Ascending aorta (tissue), 2 donors: ENCODE results near the gene ADAM22. TPM values are rescaled to one million over a fixed set of nuclear protein-coding genes. Genes with fewer than 3 reads are reported as not detected.

ENCODE experiments used
- DNase-seq, 2 donors: peaks; one replicate each; pipeline ENCODE4 v3.0.0-alpha.2; 2019; ENCODE audit warnings: low spot score in 2 of 2
- H3K27ac ChIP-seq, 2 donors: fragments of 200-600 bp; sonication (generic); one replicate each; pipeline ENCODE4 v1.5.1; 2016 to 2017; ENCODE audit warnings: mild to moderate bottlenecking in 1 of 2
- H3K27me3 ChIP-seq: fragments of 200-600 bp; sonication (generic); one replicate; pipeline ENCODE4 v1.5.1; 2017
- H3K36me3 ChIP-seq, 2 donors: fragments of 200-600 bp; sonication (generic); one replicate each; pipeline ENCODE4 v1.5.1; 2016
- H3K4me1 ChIP-seq, 2 donors: fragments of 200-600 bp; sonication (generic); one replicate each; pipeline ENCODE4 v1.5.1; 2016 to 2017; ENCODE audit warnings: mild to moderate bottlenecking in 1 of 2
- H3K4me3 ChIP-seq, 2 donors: fragments of 200-600 bp; sonication (generic); one replicate each; pipeline ENCODE4 v1.5.1; 2016 to 2017; ENCODE audit warnings: mild to moderate bottlenecking in 1 of 2
- H3K9me3 ChIP-seq, 2 donors: fragments of 200-600 bp; sonication (generic); one replicate each; pipeline ENCODE4 v1.5.1; 2016
- CTCF ChIP-seq, 3 experiments: fragments of 200-600 bp in 2 of 3; fragments of 450-650 bp in 1 of 3; sonication (generic) in 2 of 3; IDR thresholded peaks; one replicate each; pipeline ENCODE4 v1.5.1; 2016 to 2019; ENCODE audit warnings: antibody characterized with exemption in 3 of 3, mild to moderate bottlenecking in 1 of 3, moderate library complexity in 1 of 3
- intact Hi-C: fragments of 100-400 bp; cut with DNase I; formaldehyde crosslinking; loops from one replicate; pipeline ENCODE4 v1.15.1; 2023
- total RNA-seq: library from RNA; depleted of rRNA; stranded (reverse); fragments of >200 nt; gene quantifications from one replicate; pipeline ENCODE4 v1.1.0, GENCODE V29; 2016

The ADAM22 gene
- total RNA-seq, 1 donor from 2014 or later, result 0.85 TPM

GRCh38 chr7:88014581-88014980 is 80.5 kb downstream of the ADAM22 start:
- Histone ChIP-seq H3K27me3 (no peaks in the 10 kb centered on the region), H3K4me1 (no peaks in the 10 kb centered on the region), H3K9me3 (no peaks in the 10 kb centered on the region), H3K27ac (no peak overlapping the region), H3K4me3 (no peak overlapping the region), H3K36me3 (no peaks in the 10 kb centered on the region)
- DNase-seq, result no peak
- no peak for TF ChIP-seq CTCF (IDR thresholded peaks at IDR 0.05)
- intact Hi-C loops, result no loop called here

- H3K4me3 ChIP-seq, result no peak overlapping the region
- TF ChIP-seq CTCF (IDR thresholded peaks at IDR 0.05), result no peak
- H3K27me3 ChIP-seq, result no peaks in the 10 kb centered on the region
- no peak overlapping the region for H3K27ac ChIP-seq
- intact Hi-C loops, result no loop called here
- H3K9me3 ChIP-seq, result no peaks in the 10 kb centered on the region
- no peak for DNase-seq
- H3K4me1 ChIP-seq, result no peaks in the 10 kb centered on the region
- H3K36me3 ChIP-seq, result no peaks in the 10 kb centered on the region
Measured at GRCh38 chr7:88015309-88015708, 81.3 kb downstream of the ADAM22 start.

GRCh38 chr7:88018501-88018900 is 84.5 kb downstream of the ADAM22 start:
- intact Hi-C loops, result no loop called here
- no peaks in the 10 kb centered on the region for H3K4me1 ChIP-seq
- H3K27me3 ChIP-seq, result no peaks in the 10 kb centered on the region
- H3K9me3 ChIP-seq, result no peaks in the 10 kb centered on the region
- no peak overlapping the region for H3K27ac ChIP-seq
- no peak for TF ChIP-seq CTCF (IDR thresholded peaks at IDR 0.05)
- H3K36me3 ChIP-seq, result no peaks in the 10 kb centered on the region
- no peak for DNase-seq
- H3K4me3 ChIP-seq, result no peak overlapping the region

GRCh38 chr7:88020953-88021665 is 87.1 kb downstream of the ADAM22 start:
- TF ChIP-seq CTCF (IDR thresholded peaks at IDR 0.05), result no peak

GRCh38 chr7:88027724-88028123 is 93.7 kb downstream of the ADAM22 start:
- Histone ChIP-seq H3K36me3 (no peaks in the 10 kb centered on the region), H3K9me3 (peaks cover 5 to 34% of the 10 kb centered on the region in 2 donors), H3K27me3 (no peaks in the 10 kb centered on the region), H3K27ac (no peak overlapping the region), H3K4me1 (no peaks in the 10 kb centered on the region), H3K4me3 (no peak overlapping the region)
- DNase-seq, result no peak
- intact Hi-C loops, result no loop called here
- TF ChIP-seq CTCF (IDR thresholded peaks at IDR 0.05), result no peak

More at GRCh38 chr7:88020953-88021665, 87.1 kb downstream of the ADAM22 start:
- Histone ChIP-seq H3K36me3 (no peaks in the 10 kb centered on the region), H3K4me1 (no peaks in the 10 kb centered on the region), H3K9me3 (peaks cover 0 to 7% of the 10 kb centered on the region in 2 donors), H3K27ac (no peak overlapping the region), H3K27me3 (no peaks in the 10 kb centered on the region), H3K4me3 (no peak overlapping the region)
- intact Hi-C loops, result no loop called here
- DNase-seq, result no peak
